ENCODE measurements around the gene COL19A1.

Gene COL19A1

DNA sequence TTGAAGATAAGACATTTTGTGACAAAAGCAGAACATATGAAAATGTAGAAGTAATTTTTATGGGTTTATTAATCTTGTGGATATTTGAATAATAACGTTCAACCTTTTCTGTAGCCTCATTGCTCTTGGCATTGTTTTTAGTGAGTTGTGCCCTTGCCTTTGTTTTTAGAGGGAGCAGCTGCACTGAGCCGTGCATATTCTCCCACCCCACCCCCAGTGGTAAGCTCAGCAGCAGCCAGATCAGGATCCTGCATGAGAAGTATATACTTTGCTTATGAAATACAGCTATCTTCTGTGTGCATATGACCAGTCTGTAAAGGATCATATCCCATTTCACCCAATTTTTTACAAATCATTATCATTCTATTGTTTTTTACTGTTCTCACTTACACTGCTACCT lies 252.3 kb downstream of the COL19A1 start:
- Mint-ChIP-seq H3K9me3 (ENCODE audit: low read depth) (no peaks in the 10 kb centered on the region), H3K27me3 (peaks cover 4% of the 10 kb centered on the region), H3K4me1 (ENCODE audit: low read depth) (no peaks in the 10 kb centered on the region), H3K36me3 (no peaks in the 10 kb centered on the region), H3K27ac (no peak overlapping the region), H3K4me3 (no peak overlapping the region)

DNA sequence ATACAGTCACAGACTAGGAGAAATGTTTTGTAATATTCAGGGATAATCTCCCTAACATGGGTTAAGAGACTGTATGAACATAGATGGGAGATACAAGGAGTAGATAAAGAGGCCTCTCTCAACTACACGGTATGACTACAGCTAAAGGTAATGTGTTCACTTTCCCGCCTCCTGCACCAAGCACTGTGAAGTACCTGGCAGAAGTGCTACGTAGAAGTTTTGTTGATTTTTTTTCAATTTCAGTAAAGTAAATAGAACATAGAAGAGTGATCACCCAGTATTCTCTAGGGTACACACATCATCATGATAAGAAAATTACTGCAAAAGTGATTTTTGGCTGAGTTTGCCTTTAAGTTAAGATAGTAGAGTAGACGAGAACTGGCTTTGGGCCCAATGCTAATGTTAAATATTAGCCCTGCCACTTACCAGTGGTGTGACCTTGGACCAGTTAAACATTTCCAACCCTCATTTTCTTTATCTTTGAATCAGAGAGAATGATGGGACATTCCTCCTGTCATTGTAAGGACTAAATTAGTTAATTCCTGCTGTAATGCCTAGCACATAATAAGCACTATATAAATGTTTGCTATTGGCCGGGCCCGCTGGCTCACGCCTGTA lies 253.0 kb downstream of the COL19A1 start:
- no peaks in the 10 kb centered on the region for H3K9me3 Mint-ChIP-seq (ENCODE audit: low read depth)
- H3K36me3 Mint-ChIP-seq = no peaks in the 10 kb centered on the region
- H3K4me3 Mint-ChIP-seq = no peak overlapping the region
- no peak overlapping the region for H3K27ac Mint-ChIP-seq
- H3K4me1 Mint-ChIP-seq (ENCODE audit: low read depth) = no peaks in the 10 kb centered on the region
- H3K27me3 Mint-ChIP-seq = peaks cover 4% of the 10 kb centered on the region

DNA sequence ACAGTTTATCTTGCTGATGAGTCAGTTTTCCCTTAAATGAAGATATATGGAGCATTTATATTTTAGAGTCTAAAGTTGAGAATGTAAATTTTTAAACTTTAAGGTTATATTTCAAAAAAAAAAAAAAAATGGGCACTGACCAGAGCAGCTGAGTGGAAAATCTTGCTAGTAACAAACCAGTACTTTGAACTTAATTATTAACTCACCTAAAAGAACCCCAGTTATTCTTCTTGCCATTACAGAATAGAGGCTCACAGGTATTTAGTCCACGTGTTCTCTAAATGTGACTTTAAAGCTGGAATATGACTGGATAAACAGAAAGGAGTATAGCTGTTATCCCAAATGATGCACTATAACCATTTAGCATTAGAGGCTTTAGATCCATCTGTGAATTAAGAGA lies 258.1 kb downstream of the COL19A1 start:
- Mint-ChIP-seq H3K27me3 (peaks cover 6% of the 10 kb centered on the region), H3K4me3 (no peak overlapping the region), H3K9me3 (ENCODE audit: low read depth) (no peaks in the 10 kb centered on the region), H3K27ac (no peak overlapping the region), H3K36me3 (no peaks in the 10 kb centered on the region), H3K4me1 (ENCODE audit: low read depth) (no peaks in the 10 kb centered on the region)

DNA sequence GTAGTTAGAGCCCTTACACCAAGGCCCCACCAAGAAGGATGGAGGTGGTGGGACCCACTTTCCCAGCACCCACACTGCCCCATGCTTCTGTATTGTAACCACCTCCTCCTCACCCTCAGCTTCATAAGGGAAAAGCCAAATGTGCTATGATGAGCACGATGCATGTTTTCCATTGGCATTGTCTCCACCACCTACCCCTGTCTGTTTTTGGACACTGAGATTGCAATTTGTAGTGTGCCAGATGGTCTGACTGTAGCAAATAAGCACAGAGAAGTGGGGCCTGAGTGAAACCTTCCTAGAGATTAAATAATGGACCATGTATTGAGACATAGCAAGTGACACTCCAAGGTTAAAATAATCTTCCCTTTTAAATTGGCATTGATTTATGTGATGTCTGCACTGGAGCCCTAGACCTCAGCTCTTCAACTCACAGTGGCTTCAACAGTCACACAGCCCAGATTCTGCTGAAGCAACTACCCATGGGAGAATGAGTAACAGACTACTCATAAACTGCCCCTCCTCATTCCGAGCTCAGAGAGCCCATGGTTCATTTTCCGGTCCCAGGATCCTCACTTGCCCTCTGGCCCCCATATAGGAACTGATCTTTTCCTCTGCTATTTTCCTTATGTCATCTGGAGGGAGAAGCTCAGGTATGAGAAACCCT lies 258.7 kb downstream of the COL19A1 start:
- Mint-ChIP-seq H3K27me3 (peaks cover 6% of the 10 kb centered on the region), H3K27ac (no peak overlapping the region), H3K4me3 (no peak overlapping the region), H3K36me3 (no peaks in the 10 kb centered on the region), H3K9me3 (ENCODE audit: low read depth) (no peaks in the 10 kb centered on the region), H3K4me1 (ENCODE audit: low read depth) (no peaks in the 10 kb centered on the region)

DNA sequence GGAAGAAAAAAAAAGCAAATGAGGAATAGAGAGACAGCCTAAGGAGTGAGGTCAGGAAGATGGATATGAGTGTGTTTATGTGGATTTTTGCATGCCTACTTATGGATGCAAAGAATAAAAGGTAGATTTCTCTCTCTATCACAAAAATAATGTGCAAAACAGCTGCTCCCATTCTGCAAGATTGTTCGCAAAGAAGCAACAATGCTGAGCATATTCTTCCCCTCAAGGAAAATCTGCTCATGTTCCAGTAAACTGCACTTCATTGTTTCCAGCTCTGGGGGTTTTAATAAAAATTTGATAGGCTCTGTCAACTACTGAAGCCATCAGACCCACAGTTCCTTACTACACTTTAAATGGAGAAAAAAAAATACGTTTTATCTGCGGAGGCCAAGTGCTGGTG lies 259.2 kb downstream of the COL19A1 start:
- H3K4me3 Mint-ChIP-seq = no peak overlapping the region
- no peaks in the 10 kb centered on the region for H3K36me3 Mint-ChIP-seq
- peaks cover 6% of the 10 kb centered on the region for H3K27me3 Mint-ChIP-seq
- H3K4me1 Mint-ChIP-seq (ENCODE audit: low read depth) = no peaks in the 10 kb centered on the region
- no peaks in the 10 kb centered on the region for H3K9me3 Mint-ChIP-seq (ENCODE audit: low read depth)
- no peak overlapping the region for H3K27ac Mint-ChIP-seq

DNA sequence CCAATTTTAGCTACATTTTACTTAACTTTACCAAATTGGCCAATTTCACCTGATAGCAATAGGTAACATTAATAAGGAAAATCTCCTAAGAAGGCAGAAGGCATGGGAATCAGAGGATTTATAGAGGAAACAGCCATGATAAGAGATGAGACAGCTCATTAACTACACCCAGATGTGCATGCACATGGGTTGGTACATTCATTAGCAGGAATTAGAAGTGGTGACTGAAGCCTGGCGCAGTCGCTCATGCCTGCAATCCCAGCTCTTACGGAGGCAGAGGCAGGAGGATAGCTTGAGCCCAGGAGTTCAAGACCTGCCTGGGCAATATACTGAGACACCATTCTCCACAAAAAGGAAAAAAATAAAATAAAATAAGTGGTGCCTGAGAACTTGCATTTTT lies 263.0 kb downstream of the COL19A1 start:
- H3K4me1 Mint-ChIP-seq (ENCODE audit: low read depth) = no peaks in the 10 kb centered on the region
- no peak overlapping the region for H3K4me3 Mint-ChIP-seq
- H3K9me3 Mint-ChIP-seq (ENCODE audit: low read depth) = no peaks in the 10 kb centered on the region
- no peaks in the 10 kb centered on the region for H3K36me3 Mint-ChIP-seq
- peaks cover 1% of the 10 kb centered on the region for H3K27me3 Mint-ChIP-seq
- H3K27ac Mint-ChIP-seq = no peak overlapping the region

DNA sequence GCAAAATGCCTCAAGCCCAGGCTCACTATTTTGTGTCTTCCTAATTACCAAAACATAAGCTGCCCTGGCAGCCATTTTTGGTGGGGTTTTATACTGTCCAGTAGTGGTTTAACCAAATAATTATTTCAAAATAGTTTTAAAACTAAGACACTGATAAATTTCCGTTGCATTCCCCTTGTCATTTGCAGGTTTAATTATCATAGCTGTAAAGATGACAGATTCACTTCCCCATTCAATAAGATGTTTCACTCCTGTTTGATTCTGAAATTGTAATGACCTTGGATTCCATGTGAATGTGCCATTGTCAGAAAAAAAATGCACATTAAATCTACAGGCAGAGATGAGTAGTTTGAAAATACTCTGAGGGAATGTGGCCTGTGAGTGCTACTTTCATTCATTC lies 264.5 kb downstream of the COL19A1 start:
- Mint-ChIP-seq H3K4me3 (no peak overlapping the region), H3K9me3 (ENCODE audit: low read depth) (no peaks in the 10 kb centered on the region), H3K36me3 (no peaks in the 10 kb centered on the region), H3K27ac (no peak overlapping the region), H3K27me3 (no peaks in the 10 kb centered on the region), H3K4me1 (ENCODE audit: low read depth) (no peaks in the 10 kb centered on the region)

DNA sequence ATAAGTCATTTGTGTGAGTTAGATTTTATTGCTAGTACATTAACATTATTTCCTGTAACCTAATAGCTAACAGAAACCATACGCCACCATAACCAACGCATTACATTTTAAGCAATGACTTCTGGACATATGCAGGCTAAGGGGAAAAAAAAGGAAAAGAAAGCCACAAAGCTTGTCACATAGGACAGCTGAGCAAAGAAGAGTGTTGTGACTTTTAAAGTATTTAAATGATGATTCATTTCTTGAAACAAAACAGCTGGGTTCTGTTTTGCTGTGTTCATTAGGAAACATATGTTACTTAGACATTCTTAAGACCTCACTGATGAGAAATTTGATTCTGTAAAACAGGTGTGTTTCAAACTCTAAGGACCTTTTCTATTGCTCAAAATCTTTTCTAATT lies 265.2 kb downstream of the COL19A1 start:
- Mint-ChIP-seq H3K27ac (no peak overlapping the region), H3K4me1 (ENCODE audit: low read depth) (no peaks in the 10 kb centered on the region), H3K4me3 (no peak overlapping the region), H3K27me3 (no peaks in the 10 kb centered on the region), H3K36me3 (no peaks in the 10 kb centered on the region), H3K9me3 (ENCODE audit: low read depth) (no peaks in the 10 kb centered on the region)

DNA sequence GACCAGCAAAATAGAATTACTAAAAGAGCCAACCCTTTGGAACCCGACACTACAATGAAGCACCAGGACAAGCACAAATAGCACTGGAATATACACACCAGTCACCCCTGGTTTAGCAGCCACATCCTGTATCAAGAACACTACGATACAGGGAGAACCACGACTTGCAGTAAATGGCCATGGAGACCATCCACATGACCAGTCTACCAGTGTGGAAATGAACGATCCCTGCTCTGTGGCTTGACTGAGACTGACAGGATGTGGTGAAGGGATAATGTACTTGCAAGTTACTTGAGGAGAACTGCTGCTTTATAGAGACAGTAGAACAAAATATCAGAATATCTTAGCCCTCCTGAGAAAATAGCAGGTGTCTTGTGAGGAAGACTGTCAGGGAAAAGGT lies 266.9 kb downstream of the COL19A1 start:
- Mint-ChIP-seq H3K4me3 (no peak overlapping the region), H3K27ac (no peak overlapping the region), H3K36me3 (no peaks in the 10 kb centered on the region), H3K4me1 (ENCODE audit: low read depth) (no peaks in the 10 kb centered on the region), H3K9me3 (ENCODE audit: low read depth) (no peaks in the 10 kb centered on the region), H3K27me3 (no peaks in the 10 kb centered on the region)

DNA sequence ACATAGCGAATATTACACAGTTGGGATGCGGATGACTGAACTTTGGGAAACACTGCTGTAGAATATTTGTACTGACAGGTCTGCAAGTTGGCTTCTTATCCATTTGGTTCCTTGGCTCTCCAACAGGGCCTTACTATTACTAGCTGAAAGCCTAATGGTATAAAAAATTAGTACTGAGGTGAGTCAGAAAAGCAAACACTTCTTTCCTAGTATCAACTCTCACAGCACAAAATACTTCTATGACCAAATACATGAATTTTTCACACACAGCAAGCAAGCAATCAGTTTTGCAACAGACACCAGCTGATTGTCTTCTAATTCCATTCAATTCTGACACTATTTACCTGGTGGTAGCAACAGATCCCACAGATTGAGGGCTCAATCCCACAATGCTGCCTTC lies 268.2 kb downstream of the COL19A1 start:
- Mint-ChIP-seq H3K27ac (no peak overlapping the region), H3K9me3 (ENCODE audit: low read depth) (no peaks in the 10 kb centered on the region), H3K27me3 (no peaks in the 10 kb centered on the region), H3K4me3 (no peak overlapping the region), H3K4me1 (ENCODE audit: low read depth) (no peaks in the 10 kb centered on the region), H3K36me3 (no peaks in the 10 kb centered on the region)

DNA sequence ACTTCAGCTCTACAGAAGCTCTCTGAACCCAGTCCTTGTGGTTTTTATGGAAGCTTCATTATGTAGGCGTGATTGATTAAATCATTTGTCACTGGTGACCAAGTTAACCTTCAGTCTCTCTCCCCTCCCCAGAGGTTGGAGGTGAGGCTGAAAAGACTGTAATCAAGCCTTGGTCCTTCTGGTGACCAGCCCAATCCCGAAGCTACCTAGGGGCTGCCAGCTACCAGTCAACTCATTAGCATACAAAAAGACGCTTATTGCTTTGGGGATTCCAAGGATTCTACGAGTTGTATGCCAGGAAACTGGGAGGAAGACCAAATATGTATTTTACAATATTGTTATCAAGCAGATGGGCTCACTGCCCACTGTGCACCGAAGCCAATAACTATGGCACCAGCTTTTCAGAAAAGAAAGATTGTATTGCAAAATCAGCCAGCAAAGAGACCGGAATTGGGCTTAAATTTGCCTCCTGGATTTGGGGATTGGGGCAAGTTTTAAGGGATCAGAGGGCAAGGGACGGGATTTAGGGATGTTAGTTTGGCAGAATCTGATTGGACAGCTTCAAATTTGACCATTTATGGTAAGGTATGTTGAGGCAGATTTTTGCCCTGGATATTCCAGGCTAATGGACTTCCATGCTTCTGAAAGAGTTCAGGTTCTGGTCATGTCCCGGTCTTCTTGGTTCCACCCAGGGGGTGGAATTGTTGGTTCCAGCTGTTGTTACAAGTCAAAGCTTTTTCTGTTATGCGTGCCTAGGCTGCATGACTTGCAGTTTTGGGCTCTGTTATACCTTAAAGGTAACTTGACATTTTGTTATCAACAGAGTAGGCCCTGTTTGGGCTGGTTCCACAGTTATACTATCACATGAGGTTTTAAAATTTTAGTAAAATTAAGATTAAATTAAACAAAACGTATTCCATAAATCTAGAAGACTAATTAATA lies 269.1 kb downstream of the COL19A1 start:
- no peak overlapping the region for H3K27ac Mint-ChIP-seq
- H3K9me3 Mint-ChIP-seq (ENCODE audit: low read depth) = no peaks in the 10 kb centered on the region
- no peaks in the 10 kb centered on the region for H3K4me1 Mint-ChIP-seq (ENCODE audit: low read depth)
- H3K27me3 Mint-ChIP-seq = no peaks in the 10 kb centered on the region
- no peak overlapping the region for H3K4me3 Mint-ChIP-seq
- no peaks in the 10 kb centered on the region for H3K36me3 Mint-ChIP-seq

DNA sequence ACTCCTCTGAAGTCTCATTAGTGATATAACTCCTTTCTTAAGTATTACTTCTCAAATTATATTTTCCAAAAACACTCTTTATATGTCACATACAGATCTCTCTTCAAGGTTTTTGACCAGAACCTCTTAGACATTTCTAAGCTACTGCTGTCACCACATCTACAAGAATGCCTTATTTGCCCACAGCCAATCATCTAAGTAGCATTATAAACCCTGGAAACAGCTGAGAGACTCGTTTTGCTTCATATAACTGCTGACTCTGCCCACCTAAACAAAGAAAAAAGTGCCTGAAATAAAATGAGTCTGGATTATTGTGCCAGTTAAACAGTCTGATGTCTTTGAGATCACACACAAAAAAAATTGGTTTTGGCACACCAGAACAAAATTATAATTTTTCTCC lies 270.6 kb downstream of the COL19A1 start:
- no peaks in the 10 kb centered on the region for H3K27me3 Mint-ChIP-seq
- no peak overlapping the region for H3K27ac Mint-ChIP-seq
- H3K9me3 Mint-ChIP-seq (ENCODE audit: low read depth) = no peaks in the 10 kb centered on the region
- H3K4me1 Mint-ChIP-seq (ENCODE audit: low read depth) = no peaks in the 10 kb centered on the region
- H3K36me3 Mint-ChIP-seq = no peaks in the 10 kb centered on the region
- H3K4me3 Mint-ChIP-seq = no peak overlapping the region

DNA sequence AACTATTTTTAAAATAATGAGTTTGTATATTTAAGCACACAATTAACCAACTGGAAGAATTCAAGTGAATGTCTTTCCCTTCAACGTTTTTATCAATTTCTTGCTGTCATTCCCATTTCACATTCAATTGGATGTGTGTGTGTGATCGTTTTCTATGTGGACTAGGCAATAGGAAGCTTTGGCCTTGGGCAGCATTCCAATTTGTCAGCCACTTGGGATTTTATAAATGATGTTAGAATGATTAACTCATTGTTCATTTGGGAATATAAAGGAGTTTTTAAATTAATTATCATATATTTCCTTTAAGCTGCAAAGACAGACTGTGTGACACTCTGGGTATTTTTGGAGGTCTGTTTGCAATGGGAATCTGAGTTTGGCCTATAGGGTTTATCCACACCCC lies 274.1 kb downstream of the COL19A1 start:
- Mint-ChIP-seq H3K27me3 (peaks cover 2% of the 10 kb centered on the region), H3K4me1 (ENCODE audit: low read depth) (no peaks in the 10 kb centered on the region), H3K36me3 (no peaks in the 10 kb centered on the region), H3K27ac (no peak overlapping the region), H3K9me3 (ENCODE audit: low read depth) (peaks cover 3% of the 10 kb centered on the region), H3K4me3 (no peak overlapping the region)

DNA sequence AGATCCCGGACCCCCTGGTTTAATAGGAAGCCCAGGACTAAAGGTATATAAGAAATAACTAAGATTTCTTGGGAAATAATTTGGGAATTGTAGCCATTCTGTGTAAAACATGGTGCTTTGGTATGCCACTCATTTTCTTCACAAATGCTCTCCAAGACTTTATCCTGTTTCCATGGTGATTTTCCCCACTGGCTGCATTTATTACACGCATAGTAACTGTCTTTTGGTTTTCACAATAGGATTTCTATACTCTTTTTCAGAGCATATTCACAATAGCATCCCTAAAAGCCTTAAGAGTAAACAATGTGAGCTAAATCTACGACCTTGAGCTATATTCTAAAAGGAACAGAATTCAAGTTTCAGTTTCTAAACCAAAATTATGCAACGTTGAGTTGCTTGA lies 275.7 kb downstream of the COL19A1 start:
- H3K4me3 Mint-ChIP-seq = no peak overlapping the region
- H3K9me3 Mint-ChIP-seq (ENCODE audit: low read depth) = peaks cover 3% of the 10 kb centered on the region
- no peaks in the 10 kb centered on the region for H3K4me1 Mint-ChIP-seq (ENCODE audit: low read depth)
- H3K27ac Mint-ChIP-seq = no peak overlapping the region
- no peaks in the 10 kb centered on the region for H3K36me3 Mint-ChIP-seq
- peaks cover 2% of the 10 kb centered on the region for H3K27me3 Mint-ChIP-seq

DNA sequence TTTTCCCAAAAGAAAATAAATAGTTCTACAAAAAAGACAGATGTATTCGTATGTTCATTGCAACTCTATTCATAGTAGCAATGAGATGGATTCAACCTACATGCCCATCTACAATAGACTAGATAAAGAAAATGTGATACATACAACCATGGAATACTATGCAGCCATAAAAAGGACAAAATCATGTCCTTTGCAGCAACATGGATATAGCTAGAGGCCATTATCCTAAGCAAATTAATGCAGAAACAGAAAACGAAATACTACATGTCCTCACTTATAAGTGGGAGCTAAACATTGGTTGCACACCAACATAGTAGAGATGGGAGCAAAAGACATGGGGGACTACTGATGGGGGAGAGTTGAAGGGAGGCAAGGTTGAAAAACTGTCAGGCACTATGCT lies 278.8 kb downstream of the COL19A1 start:
- Mint-ChIP-seq H3K9me3 (ENCODE audit: low read depth) (peaks cover 3% of the 10 kb centered on the region), H3K27ac (no peak overlapping the region), H3K36me3 (no peaks in the 10 kb centered on the region), H3K4me1 (ENCODE audit: low read depth) (no peaks in the 10 kb centered on the region), H3K27me3 (peaks cover 2% of the 10 kb centered on the region), H3K4me3 (no peak overlapping the region)

Data from activated naive CD8-positive, alpha-beta T cell (primary cell).